GM20000 (cell line): Measurements from ENCODE around the gene SCNN1B.

ENCODE experiments used
- DNase-seq: peaks from one replicate; pipeline ENCODE4 v3.0.0; 2012; ENCODE audit warnings: low spot score
- TF ChIP-seq, protein P1 (sequence below): IDR thresholded peaks from 2 replicates; pipeline ENCODE4 v1.5.1; 2012; ENCODE audit warnings: mild to moderate bottlenecking, control low read depth; ENCODE audit errors: extremely low read depth, missing control alignments

Gene SCNN1B

DNA sequence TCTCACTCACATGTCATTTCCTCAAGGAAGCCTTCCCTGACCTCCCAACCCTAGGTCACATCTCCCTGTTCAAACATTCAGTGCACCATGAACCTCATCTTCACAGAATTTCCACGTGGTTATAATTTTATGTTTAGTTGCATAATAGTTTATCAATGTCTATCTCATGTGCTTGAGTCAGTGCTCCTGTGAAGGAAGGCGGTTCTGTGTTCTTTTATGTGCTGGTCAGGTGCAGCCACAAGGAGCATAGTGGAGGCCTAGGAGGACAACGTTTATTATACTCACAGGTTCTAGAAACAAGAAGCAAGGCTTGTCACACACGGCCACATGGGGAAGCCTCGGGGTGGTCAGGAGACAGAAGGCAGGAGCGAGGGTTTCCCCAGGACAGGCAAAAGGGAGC is 34.5 kb upstream of the SCNN1B start:
- DNase-seq = no peak
- TF ChIP-seq, protein P1, sequence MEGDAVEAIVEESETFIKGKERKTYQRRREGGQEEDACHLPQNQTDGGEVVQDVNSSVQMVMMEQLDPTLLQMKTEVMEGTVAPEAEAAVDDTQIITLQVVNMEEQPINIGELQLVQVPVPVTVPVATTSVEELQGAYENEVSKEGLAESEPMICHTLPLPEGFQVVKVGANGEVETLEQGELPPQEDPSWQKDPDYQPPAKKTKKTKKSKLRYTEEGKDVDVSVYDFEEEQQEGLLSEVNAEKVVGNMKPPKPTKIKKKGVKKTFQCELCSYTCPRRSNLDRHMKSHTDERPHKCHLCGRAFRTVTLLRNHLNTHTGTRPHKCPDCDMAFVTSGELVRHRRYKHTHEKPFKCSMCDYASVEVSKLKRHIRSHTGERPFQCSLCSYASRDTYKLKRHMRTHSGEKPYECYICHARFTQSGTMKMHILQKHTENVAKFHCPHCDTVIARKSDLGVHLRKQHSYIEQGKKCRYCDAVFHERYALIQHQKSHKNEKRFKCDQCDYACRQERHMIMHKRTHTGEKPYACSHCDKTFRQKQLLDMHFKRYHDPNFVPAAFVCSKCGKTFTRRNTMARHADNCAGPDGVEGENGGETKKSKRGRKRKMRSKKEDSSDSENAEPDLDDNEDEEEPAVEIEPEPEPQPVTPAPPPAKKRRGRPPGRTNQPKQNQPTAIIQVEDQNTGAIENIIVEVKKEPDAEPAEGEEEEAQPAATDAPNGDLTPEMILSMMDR = no peak

DNA sequence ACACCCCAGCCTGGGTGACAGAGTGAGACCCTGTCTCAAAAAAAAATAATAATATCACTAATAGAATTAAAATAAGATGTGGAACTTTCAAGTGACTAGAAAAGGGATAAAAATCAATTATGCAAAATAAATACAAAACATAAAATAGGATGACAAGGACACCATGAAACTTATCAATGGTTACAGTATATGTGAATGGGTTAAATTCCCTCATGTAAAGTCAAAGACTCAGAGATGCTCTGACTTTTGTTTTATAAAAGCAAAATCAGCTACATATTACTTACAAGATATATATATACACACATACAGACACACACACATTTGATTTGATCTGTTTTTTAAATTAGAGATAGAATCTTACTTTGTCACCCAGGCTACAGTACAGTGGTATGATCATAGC is 33.5 kb upstream of the SCNN1B start:
- DNase-seq = no peak
- TF ChIP-seq, protein P1 = no peak

DNA sequence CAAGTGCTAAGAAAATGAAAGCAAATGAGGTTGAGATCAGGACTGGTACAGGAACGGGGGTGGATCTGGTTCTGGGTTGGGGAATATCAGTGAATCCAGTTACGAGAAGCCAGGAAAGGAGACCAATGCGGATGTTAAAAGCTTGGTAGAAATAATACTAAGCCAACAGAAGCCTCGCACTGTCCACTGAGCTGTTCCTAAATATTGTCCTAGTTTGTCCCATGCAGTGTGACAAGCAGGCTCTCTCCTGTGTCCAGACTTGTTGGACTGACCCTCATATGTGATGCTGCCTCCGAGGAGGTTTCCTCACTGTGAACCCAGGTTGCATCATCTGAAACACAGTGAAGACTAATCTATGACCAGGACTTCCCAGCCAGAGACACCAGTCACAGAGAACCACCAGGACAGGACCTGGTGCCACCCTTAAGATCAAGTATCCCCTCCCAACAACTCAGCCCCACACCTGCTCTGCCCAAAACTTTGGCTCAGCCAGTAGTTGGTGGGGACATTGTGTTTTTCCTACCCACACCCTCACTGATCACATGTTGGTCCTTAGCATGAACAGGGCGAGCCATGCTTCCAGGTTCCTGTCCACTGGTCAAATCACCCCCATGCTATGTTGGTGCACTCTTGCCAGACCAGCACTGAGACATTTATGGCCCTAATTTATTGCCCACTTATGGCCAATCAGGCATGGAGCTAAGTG is 32.7 kb upstream of the SCNN1B start:
- DNase-seq = no peak

DNA sequence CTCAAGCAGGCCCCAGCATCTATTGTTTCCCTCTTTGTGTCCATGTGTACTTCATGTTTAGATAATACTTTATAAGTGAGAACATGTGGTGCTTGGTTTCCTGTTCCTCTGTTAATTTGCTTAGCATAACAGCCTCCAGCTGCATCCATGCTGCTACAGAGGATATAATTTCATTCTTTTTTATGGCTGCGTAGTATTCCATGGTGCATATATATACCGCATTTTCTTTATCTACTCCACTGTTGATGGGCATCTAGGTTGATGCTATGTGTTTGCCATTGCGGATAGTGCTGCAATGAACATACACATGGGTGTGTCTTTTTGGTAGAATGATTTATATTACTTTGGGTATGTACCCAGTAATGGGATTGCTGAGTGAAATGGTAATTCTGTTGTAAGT is 31.4 kb upstream of the SCNN1B start:
- TF ChIP-seq, protein P1 = no peak

More for the DNA sequence above, 32.7 kb upstream of the SCNN1B start:
- TF ChIP-seq, protein P1 = no peak

DNA sequence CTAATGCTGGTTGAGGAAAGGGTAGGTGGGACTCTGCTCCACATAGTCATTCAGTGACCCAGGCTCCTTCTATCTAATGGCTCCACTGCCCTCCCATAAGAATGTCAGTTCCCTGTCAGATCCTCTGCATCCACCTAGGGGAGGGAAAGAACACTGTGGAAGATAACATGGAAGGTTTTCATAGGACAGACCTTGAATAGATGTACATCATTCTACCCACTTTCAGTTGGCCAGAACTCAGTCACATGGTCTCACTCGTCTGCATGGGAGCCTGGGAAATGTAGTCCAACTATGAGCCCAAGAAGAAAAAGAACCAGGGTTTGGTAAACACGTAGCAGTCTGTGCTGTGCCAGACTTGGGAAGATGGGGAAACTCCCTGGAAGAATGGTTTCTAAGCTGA is 27.1 kb upstream of the SCNN1B start:
- TF ChIP-seq, protein P1 = no peak
- no peak for DNase-seq

More for the DNA sequence above, 31.4 kb upstream of the SCNN1B start:
- DNase-seq = no peak

DNA sequence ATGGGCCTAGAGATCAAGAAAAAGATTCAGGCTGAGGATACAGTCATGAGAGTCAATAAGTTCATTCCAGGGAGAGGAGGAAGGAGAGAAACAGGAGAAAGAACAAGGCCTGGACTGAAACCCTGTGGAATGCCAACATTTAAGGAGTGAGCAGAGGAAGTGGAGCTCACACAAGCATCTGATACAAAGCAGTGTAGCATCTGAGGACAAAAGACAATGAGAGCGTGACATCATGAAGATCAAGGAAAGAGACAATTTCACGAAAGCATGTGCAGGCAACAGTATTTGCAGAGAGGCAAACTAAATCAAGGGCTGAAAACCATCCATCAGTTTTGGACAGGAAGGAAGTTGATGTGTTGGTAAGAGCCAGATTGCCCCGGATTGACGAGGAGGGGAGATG is 25.3 kb upstream of the SCNN1B start:
- DNase-seq = no peak
- TF ChIP-seq, protein P1 = no peak

DNA sequence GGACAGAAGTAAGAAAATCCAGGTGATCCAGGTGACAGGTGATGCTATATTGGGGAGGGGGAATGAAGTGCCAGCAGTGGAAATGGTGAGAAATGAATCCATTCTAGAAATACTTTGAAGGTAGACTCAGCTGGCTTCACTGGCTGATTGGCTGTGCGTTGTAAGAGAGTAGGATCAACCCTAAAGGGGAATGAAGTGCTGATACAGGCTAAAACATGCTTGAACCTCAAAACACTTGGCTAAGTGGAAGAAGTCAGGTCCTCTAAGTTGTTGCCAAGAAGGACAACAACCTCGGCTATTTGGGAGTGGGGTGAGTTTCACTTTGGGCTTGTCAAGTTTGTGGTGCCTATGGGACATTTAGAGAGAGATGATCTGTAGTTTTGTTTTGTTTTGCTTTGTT is 24.1 kb upstream of the SCNN1B start:
- no peak for DNase-seq
- TF ChIP-seq, protein P1 = no peak
